Measurements from ENCODE around the gene GPR183. TPM values are rescaled to one million over a fixed set of nuclear protein-coding genes. Genes with fewer than 3 reads are reported as not detected.

Gene GPR183
- total RNA-seq, 1 donor from 2014 or later = 147 TPM

GRCh38 chr13:99268822-99269221, 38.4 kb downstream of the GPR183 start:
- intact Hi-C loops (cut with micrococcal nuclease) = loop anchor here (1.0 to 5.0 kb wide), 4 partner anchors 33 to 168 kb away; no protein-coding TSS in a partner anchor
- Mint-ChIP-seq H3K36me3 (ENCODE audit: low read depth) (peaks cover 56% of the 10 kb centered on the region), H3K27ac (peak overlapping the region; percentile 51), H3K9me3 (peaks cover 16% of the 10 kb centered on the region), H3K27me3 (ENCODE audit: low read depth) (no peaks in the 10 kb centered on the region), H3K4me3 (ENCODE audit: low read depth) (no peak overlapping the region), H3K4me1 (ENCODE audit: low read depth) (peaks cover 58% of the 10 kb centered on the region)
- no peak for DNase-seq (ENCODE audit: low spot score)

GRCh38 chr13:99267927-99268326, 39.3 kb downstream of the GPR183 start:
- Mint-ChIP-seq H3K27me3 (ENCODE audit: low read depth) (no peaks in the 10 kb centered on the region), H3K4me1 (ENCODE audit: low read depth) (peaks cover 58% of the 10 kb centered on the region), H3K36me3 (ENCODE audit: low read depth) (peaks cover 56% of the 10 kb centered on the region), H3K4me3 (ENCODE audit: low read depth) (no peak overlapping the region), H3K27ac (no peak overlapping the region), H3K9me3 (peaks cover 9% of the 10 kb centered on the region)
- intact Hi-C loops (cut with micrococcal nuclease) = loop anchor here (2.0 to 5.0 kb wide), 2 partner anchors 34 to 115 kb away; no protein-coding TSS in a partner anchor
- no peak for DNase-seq (ENCODE audit: low spot score)

- no peaks in the 10 kb centered on the region for H3K27me3 Mint-ChIP-seq (ENCODE audit: low read depth)
- no peaks in the 10 kb centered on the region for H3K9me3 Mint-ChIP-seq
- H3K4me3 Mint-ChIP-seq (ENCODE audit: low read depth) = no peak overlapping the region
- no peak overlapping the region for H3K27ac Mint-ChIP-seq
- no peak for DNase-seq (ENCODE audit: low spot score)
- peaks cover 53% of the 10 kb centered on the region for H3K4me1 Mint-ChIP-seq (ENCODE audit: low read depth)
- H3K36me3 Mint-ChIP-seq (ENCODE audit: low read depth) = peaks cover 51% of the 10 kb centered on the region
- intact Hi-C loops (cut with micrococcal nuclease) = loop anchor here (1.0 to 5.0 kb wide), 2 partner anchors 35 to 91 kb away; no protein-coding TSS in a partner anchor
Measured at GRCh38 chr13:99266827-99267226, 40.4 kb downstream of the GPR183 start.

GRCh38 chr13:99265821-99266426, 41.3 kb downstream of the GPR183 start:
- Mint-ChIP-seq H3K4me3 (ENCODE audit: low read depth) (no peak overlapping the region), H3K36me3 (ENCODE audit: low read depth) (peaks cover 48% of the 10 kb centered on the region), H3K27me3 (ENCODE audit: low read depth) (no peaks in the 10 kb centered on the region), H3K9me3 (no peaks in the 10 kb centered on the region), H3K27ac (peak overlapping the region; percentile 80), H3K4me1 (ENCODE audit: low read depth) (peaks cover 52% of the 10 kb centered on the region)
- no peak for DNase-seq (ENCODE audit: low spot score)
- intact Hi-C loops (cut with micrococcal nuclease) = loop anchor here (1.0 to 5.0 kb wide), 2 partner anchors 36 to 90 kb away; no protein-coding TSS in a partner anchor

- Mint-ChIP-seq H3K4me3 (ENCODE audit: low read depth) (no peak overlapping the region), H3K27ac (peak overlapping the region; percentile 80), H3K9me3 (no peaks in the 10 kb centered on the region), H3K27me3 (ENCODE audit: low read depth) (no peaks in the 10 kb centered on the region), H3K4me1 (ENCODE audit: low read depth) (peaks cover 51% of the 10 kb centered on the region), H3K36me3 (ENCODE audit: low read depth) (peaks cover 45% of the 10 kb centered on the region)
- DNase-seq (ENCODE audit: low spot score) = no peak
- intact Hi-C loops (cut with micrococcal nuclease) = loop anchor here (5.0 kb wide), 1 partner anchor 37 kb away; no protein-coding TSS in a partner anchor
Measured at GRCh38 chr13:99265162-99265800, 41.9 kb downstream of the GPR183 start.

- no peak overlapping the region for H3K4me3 Mint-ChIP-seq (ENCODE audit: low read depth)
- no peak overlapping the region for H3K27ac Mint-ChIP-seq
- no peaks in the 10 kb centered on the region for H3K9me3 Mint-ChIP-seq
- H3K27me3 Mint-ChIP-seq (ENCODE audit: low read depth) = no peaks in the 10 kb centered on the region
- peaks cover 57% of the 10 kb centered on the region for H3K4me1 Mint-ChIP-seq (ENCODE audit: low read depth)
- DNase-seq (ENCODE audit: low spot score) = no peak
- intact Hi-C loops (cut with micrococcal nuclease) = loop anchor here (5.0 kb wide), 1 partner anchor 397 kb away; no protein-coding TSS in a partner anchor
- H3K36me3 Mint-ChIP-seq (ENCODE audit: low read depth) = peaks cover 53% of the 10 kb centered on the region
Measured at GRCh38 chr13:99264051-99264450, 43.1 kb downstream of the GPR183 start.

- Mint-ChIP-seq H3K4me3 (ENCODE audit: low read depth) (no peak overlapping the region), H3K27ac (no peak overlapping the region), H3K4me1 (ENCODE audit: low read depth) (peaks cover 61% of the 10 kb centered on the region), H3K36me3 (ENCODE audit: low read depth) (peaks cover 50% of the 10 kb centered on the region), H3K27me3 (ENCODE audit: low read depth) (no peaks in the 10 kb centered on the region), H3K9me3 (no peaks in the 10 kb centered on the region)
- intact Hi-C loops (cut with micrococcal nuclease) = loop anchor here (5.0 kb wide), 1 partner anchor 396 kb away; no protein-coding TSS in a partner anchor
- DNase-seq (ENCODE audit: low spot score) = no peak
Measured at GRCh38 chr13:99263126-99263785, 43.9 kb downstream of the GPR183 start.

- Mint-ChIP-seq H3K27me3 (ENCODE audit: low read depth) (no peaks in the 10 kb centered on the region), H3K4me3 (ENCODE audit: low read depth) (no peak overlapping the region), H3K4me1 (ENCODE audit: low read depth) (peaks cover 70% of the 10 kb centered on the region), H3K9me3 (no peaks in the 10 kb centered on the region), H3K36me3 (ENCODE audit: low read depth) (peaks cover 55% of the 10 kb centered on the region), H3K27ac (peak overlapping the region; percentile 3)
- DNase-seq (ENCODE audit: low spot score) = no peak
- intact Hi-C loops (cut with micrococcal nuclease) = loop anchor here (5.0 kb wide), 1 partner anchor 394 kb away; no protein-coding TSS in a partner anchor
Measured at GRCh38 chr13:99261059-99261458, 46.1 kb downstream of the GPR183 start.

GRCh38 chr13:99260216-99260615, 47.0 kb downstream of the GPR183 start:
- no peaks in the 10 kb centered on the region for H3K27me3 Mint-ChIP-seq (ENCODE audit: low read depth)
- H3K9me3 Mint-ChIP-seq = no peaks in the 10 kb centered on the region
- intact Hi-C loops (cut with micrococcal nuclease) = loop anchor here (5.0 kb wide), 1 partner anchor 393 kb away; no protein-coding TSS in a partner anchor
- H3K27ac Mint-ChIP-seq = peak overlapping the region; percentile 47
- H3K36me3 Mint-ChIP-seq (ENCODE audit: low read depth) = peaks cover 57% of the 10 kb centered on the region
- no peak for DNase-seq (ENCODE audit: low spot score)
- peak overlapping the region; percentile 48 for H3K4me3 Mint-ChIP-seq (ENCODE audit: low read depth)
- H3K4me1 Mint-ChIP-seq (ENCODE audit: low read depth) = peaks cover 68% of the 10 kb centered on the region

GRCh38 chr13:99258946-99259345, 48.3 kb downstream of the GPR183 start:
- Mint-ChIP-seq H3K27ac (peak overlapping the region; percentile 97), H3K4me1 (ENCODE audit: low read depth) (peaks cover 65% of the 10 kb centered on the region), H3K36me3 (ENCODE audit: low read depth) (peaks cover 67% of the 10 kb centered on the region), H3K4me3 (ENCODE audit: low read depth) (peak overlapping the region; percentile 58), H3K27me3 (ENCODE audit: low read depth) (no peaks in the 10 kb centered on the region), H3K9me3 (no peaks in the 10 kb centered on the region)
- intact Hi-C loops (cut with micrococcal nuclease) = loop anchor here (1.0 to 5.0 kb wide), 5 partner anchors 44 to 232 kb away; no protein-coding TSS in a partner anchor
- DNase-seq (ENCODE audit: low spot score) = no peak

GRCh38 chr13:99258210-99258860, 48.9 kb downstream of the GPR183 start, which contains the start of gene GPR18:
GPR18 (minus strand) TSS chr13:99258379; CDS start chr13:99255872, 2,507 bp downstream.
- Mint-ChIP-seq H3K36me3 (ENCODE audit: low read depth) (peaks cover 66% of the 10 kb centered on the region), H3K4me3 (ENCODE audit: low read depth) (peak within 1 kb of the TSS; percentile 97), H3K4me1 (ENCODE audit: low read depth) (peaks cover 61% of the 10 kb centered on the region), H3K27ac (peak within 1 kb of the TSS; percentile 97), H3K27me3 (ENCODE audit: low read depth) (no peaks in the 10 kb centered on the region), H3K9me3 (no peaks in the 10 kb centered on the region)
- intact Hi-C loops (cut with micrococcal nuclease) = loop anchor here (1.0 to 5.0 kb wide), 5 partner anchors 43 to 231 kb away; no protein-coding TSS in a partner anchor
- DNase-seq (ENCODE audit: low spot score) = peak; percentile 31

GRCh38 chr13:99257291-99257690, 49.9 kb downstream of the GPR183 start:
- no peak for DNase-seq (ENCODE audit: low spot score)
- H3K27ac Mint-ChIP-seq = no peak overlapping the region
- H3K4me1 Mint-ChIP-seq (ENCODE audit: low read depth) = peaks cover 58% of the 10 kb centered on the region
- H3K36me3 Mint-ChIP-seq (ENCODE audit: low read depth) = peaks cover 60% of the 10 kb centered on the region
- intact Hi-C loops (cut with micrococcal nuclease) = loop anchor here (1.0 to 5.0 kb wide), 3 partner anchors 28 to 210 kb away; no protein-coding TSS in a partner anchor
- H3K9me3 Mint-ChIP-seq = no peaks in the 10 kb centered on the region
- peak overlapping the region; percentile 79 for H3K4me3 Mint-ChIP-seq (ENCODE audit: low read depth)
- H3K27me3 Mint-ChIP-seq (ENCODE audit: low read depth) = no peaks in the 10 kb centered on the region
